ENCODE results near the gene TMPRSS9.

GRCh38 chr19:2434721-2435265 is 74.7 kb downstream of the TMPRSS9 start:
- no peak for TF ChIP-seq POLR2A (IDR thresholded peaks at IDR 0.05; ENCODE audit: low read depth, low read length)
- TF ChIP-seq TAF1 (IDR thresholded peaks at IDR 0.05; ENCODE audit: low read depth, low read length), result no peak
- no peak for TF ChIP-seq POLR2AphosphoS5 (IDR thresholded peaks at IDR 0.05; ENCODE audit: low read depth, low read length)
- no peak for TF ChIP-seq PAX5 (IDR thresholded peaks at IDR 0.05; ENCODE audit: insufficient read depth, low read length, severe bottlenecking)

All from GM12891 (cell line).